ENCODE measurements around the gene TOR2A.

The TOR2A gene

DNA sequence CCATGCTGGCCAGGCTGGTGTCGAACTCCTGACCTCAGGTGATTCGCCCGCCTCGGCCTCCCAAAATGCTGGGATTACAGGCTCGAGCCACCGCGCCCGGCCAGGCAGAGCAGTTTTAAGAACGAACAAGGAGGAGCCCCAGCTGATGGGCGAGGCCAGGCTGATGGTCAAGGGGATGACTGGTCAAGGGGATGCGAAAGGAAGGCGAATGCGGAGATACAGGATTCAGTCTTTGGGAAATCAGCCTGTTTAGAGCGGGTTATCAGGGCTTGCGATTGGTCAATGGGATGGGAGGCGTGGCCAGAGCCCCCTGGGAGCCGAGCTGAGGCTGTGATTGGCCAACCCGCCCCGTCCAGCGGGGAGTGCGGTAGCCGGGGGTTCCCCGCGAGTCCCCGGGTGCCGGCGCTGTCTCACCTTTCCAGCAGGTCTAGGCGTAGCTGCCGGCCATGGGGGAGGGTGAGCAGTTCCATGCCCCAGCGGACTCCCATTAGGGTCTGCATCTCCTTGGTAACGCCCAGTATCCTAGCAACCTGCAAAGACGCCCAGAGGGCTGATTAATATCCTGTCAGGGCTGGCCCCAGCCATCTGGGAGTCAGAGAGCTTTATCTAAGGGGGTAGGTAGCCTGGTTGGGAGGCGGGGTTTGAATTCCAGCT is 7.5 kb upstream of the TOR2A start:
- DNase-seq (ENCODE audit: low read depth) = no peak

DNA sequence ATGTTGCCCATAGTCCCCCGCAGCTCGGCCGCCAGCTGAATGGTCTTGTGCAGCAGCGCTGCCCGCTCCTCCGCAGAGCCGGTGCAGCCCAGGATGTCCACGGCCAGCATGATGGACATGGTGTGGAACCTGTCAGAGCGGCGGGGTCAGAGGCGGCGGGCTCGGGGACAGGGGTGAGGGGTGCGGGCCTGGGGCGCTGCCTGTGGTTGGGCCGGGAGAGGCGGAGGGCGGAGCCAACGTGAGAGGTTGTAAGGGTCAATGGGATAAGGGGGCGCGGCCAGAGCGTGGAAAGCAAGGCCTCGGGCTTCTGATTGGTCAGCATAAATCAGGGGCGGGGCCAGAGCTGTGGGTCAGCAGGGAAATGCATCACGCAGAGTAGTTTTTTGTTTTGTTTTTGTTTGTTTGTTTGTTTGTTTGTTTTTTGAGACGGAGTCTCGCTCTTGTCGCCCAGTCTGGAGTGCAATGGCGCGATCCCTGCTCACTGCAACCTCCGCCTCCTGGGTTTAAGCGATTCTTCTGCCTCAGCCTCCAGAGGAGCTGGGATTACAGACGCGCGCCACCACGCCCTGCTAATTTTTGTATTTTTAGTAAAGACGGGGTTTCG is 6.8 kb upstream of the TOR2A start:
- DNase-seq (ENCODE audit: low read depth) = no peak

DNA sequence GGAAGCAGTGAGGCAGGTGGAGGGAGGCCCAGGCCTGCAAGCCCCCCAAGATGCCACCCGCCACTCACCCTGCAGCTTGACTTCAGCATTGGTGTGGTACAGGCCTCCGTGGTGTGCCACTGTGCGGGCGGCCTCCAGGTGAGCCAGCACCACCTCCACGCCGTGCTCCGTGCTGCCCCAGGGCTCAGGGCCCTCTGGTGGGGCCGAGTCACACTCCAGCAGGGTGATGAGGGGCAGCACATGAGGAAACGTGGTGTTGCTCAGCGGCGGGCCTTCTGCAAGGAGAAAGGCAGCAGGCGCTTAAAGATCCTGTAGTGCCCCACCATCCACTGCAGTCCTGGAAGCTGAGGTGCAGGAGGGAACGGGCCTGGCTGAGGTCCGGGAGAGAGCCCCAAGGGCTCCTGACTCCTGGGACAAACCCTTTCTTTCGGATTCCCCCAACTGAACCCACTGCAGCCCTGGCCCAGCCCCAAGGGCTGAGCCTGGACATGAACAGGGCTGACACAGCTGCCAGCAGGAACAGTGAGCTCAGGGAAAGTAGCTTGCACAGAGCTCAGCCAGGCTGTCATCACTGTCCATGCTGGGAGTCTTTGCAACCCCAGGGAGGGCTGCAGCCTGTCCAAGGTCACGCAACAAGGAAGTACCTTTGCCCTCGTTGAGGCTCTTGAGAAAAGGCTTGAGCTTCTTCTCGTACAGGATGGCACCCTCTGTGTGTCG is 4.7 kb upstream of the TOR2A start:
- no peak for DNase-seq (ENCODE audit: low read depth)

DNA sequence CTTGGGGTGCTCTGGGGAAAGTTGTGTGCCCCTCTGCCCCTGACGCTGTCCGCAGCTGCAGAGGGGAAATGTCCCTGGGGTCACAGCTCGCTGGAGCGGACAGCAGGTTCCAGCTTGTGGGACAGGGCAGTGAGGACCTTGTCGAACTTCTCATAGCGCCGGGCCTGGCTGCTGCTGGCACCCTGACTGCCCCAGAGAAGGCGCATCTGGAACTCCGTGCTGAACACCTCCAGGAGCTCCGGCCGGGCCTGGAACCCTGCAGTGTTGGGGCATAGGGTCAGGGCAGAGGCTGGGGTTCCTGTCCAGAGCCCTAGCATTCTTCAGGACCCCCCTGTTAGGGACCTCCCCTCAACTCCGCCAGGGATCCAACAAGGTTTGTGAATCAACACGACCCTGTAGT is 3.6 kb upstream of the TOR2A start:
- DNase-seq (ENCODE audit: low read depth) = no peak

DNA sequence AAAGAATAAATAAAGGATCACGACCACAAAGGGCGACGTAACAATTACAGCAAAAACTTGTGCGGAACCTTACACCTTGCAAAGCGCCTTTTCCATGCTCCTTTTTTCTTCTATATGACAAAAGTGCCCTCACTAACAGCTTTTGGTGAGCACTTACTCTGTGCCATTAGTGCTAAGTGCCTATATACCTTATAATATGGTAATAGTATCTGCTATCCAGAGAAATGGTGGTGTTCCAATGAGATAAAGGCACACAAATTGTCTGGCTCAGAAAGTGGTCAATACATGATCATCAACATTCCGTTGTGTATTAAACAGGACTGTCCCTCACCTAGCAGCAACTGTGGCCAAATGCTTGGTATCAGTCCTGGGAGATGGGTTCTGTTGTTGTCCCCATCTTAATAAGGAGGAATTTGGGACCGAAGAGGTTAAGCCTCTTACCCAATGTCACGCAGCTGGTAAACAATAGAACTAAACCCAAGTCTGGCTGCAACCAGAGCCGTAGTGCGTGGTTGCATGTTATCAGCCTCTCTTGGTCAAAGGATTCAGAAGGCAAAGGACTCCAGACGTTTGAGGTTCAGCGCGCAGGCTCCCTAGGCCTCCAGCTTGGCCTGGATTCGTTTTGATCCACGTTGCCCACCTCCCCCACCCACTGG is 564 bp upstream of the TOR2A start:
- no peak for DNase-seq (ENCODE audit: low read depth)

DNA sequence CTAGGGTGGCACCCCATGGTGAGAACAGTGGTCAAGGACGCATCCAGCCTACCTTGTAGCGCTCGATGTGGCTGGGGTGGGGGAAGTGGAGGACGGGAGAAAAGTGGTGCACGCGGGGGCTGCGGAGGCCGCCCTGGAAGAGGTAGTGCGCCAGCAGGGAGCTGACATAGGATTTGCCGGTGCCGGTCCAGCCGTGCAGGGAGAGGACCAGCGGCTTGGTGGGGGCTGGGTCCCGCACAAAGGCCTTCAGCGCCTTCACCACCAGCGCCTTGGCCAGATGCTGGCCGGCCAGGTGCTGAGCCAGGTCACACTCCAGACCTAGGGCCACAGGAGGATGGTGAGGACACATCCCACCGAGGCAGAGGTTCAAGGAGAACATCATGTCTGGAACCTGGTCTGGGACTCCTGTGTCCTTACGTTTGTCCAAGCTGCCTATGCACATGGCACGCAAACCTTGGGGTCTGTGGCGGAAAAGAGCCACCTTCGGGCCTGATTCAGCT is 797 bp downstream of the TOR2A start:
- no peak for DNase-seq (ENCODE audit: low read depth)

DNA sequence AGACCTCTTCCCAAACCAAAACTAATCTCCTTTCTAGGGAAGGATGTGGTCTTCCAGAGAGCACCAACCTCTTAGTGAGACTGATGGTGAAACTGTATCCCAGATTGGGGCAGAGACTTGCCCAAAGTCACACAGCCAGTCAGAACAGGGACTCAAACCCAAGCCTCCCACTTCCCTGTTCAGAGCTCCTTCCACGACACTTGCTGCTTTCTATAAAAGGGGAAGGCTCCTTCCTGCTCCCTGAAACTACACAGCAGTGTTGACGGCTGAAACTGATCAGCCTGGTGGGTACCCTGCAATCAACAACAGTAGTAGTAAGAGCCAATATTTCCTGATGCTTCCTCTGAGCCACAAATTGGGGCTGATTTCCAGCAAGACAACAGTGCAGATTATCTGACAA is 1.5 kb downstream of the TOR2A start:
- DNase-seq (ENCODE audit: low read depth) = no peak

DNA sequence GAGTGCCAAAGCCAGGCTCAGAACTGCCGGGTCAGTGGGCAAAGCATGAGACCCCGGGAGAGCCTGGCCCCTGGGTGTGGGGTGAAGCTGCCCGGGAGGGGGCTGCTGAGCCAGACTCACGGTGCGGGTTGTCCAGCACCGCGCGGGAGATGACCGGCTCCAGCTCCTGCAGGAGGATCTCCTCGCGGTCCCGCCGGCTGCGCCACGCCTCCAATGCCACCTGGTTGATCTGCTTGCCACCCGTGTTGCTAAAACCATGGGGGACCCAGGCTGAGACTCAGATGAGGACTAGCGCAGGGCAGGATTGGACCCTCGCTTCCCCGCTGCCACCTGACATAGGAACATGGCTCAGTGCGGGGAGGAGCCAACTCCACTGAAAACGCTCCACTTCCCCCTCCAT is 2.6 kb downstream of the TOR2A start:
- DNase-seq (ENCODE audit: low read depth) = no peak

DNA sequence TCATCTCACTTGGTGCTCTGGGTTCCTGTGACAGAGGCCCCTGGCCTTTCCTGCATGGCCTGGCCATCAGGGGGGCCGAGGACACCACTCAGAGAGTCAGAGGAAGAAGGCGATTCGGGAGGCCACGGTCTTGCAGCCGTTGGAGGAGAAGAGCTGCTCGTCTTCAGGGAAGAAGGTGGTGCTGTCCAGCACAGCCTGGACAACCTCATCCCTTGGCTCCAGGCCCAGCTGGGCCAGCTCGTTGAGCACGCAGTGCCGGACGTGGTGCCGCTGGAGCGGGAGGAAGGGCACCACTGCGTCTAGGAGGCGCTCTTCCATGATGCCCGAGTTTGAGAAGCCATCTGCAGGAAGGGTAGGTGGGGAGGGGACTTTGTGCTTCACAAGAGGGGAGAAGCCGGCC is 3.2 kb downstream of the TOR2A start:
- no peak for DNase-seq (ENCODE audit: low read depth)

DNA sequence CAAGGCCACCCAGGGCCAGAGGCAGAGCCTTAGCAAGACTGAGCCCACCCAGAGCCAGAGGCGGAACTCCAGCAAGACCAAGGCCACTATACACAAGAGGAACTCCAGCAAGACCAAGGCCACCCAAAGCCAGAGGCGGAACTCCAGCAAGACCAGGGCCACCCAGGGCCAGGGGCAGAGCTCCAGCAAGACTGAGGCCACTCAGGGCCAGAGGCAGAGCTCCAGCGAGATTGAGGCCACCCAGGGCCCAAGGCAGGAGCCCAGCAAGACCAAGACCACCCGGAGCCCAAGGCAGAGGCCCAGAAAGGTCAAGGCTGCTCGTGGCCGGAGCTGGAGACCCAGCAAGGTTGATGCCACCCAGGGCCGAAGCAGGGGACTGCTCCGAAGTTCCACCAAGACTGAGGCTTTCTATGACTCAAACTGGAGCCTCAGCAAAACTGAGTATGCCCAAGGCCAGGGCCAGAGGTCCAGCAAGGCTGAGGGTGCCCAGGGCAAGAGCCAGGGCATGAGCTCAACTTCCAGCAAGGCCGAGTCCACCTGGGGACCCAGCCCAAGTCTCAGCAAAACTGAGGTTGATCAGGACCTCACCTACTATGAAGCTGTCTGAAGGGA is 4.2 kb downstream of the TOR2A start:
- DNase-seq (ENCODE audit: low read depth) = no peak

DNA sequence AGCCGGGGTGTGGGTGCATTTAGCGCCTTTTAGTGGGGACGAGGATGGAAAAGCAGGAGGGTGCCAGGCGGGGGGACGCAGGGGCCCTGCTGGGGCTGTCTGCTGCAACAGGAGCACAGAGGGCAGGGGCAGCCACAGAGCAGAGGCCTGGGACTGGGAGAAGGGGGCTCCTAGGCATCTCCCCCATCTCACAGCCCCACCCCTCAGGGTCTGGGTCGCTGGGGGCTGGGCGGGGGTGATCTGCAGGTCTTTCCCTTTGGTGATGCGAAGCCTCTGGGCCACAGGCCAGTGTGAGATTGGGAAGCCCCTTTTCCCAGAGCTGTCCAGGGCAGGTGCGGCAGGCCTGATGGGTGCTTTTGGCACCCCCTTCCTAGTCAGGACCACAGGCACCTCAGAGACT is 4.8 kb downstream of the TOR2A start:
- DNase-seq (ENCODE audit: low read depth) = no peak

DNA sequence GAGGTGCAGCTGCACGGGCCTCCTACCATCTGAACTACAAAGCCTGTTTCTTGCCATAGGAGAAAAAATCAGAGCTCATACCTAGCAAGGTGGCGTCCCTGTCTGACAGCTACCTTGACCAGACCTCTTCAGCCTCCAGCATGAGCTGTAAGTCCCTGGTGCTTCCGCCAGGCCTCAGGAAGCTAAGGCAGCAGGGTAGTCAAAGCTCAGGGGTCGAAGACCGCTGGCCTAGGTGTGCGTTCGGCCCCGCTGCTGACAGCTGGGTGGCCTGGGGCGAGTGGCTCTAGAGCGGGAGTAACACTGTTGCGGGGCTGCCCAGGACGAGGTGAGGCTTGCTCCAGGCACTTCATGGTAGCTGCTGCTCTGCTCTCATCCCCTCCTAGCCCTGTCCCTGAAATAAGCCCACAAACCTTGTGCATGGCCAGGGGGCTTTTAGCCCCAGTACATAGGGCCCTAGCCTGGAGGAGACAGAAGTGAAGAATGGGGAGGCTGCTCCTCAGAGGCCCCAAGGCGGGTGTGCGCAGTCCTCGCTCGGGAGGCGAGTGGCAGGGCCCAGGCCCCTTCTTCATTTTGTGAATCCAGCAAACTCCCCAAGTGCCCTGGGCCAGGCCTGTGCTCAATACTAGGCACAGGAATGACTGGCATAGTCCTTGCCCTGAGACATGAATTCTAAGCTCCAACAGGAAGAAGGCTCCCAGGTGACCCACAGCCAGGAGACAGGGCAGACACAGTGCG is 5.4 kb downstream of the TOR2A start:
- no peak for DNase-seq (ENCODE audit: low read depth)

DNA sequence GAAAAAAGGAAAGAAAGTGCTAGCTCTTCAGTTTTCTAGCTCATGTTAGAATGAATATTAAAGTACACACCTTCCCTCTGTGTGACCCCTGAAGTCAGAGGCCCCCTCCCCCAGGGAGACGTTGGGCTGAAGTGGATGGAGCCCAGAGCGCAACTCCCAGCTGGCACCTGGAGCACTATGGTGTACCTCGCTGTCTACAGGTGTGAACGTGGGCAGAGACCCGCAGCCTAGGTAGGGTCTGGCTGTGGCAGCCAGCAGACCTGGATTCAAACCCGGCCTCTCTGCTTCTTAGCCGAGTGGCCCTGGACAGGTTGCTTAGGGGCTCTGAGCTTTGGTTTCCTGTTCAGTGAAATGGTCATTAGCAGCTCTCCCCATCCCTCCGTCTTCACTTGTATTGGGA is 6.3 kb downstream of the TOR2A start:
- DNase-seq (ENCODE audit: low read depth) = no peak

DNA sequence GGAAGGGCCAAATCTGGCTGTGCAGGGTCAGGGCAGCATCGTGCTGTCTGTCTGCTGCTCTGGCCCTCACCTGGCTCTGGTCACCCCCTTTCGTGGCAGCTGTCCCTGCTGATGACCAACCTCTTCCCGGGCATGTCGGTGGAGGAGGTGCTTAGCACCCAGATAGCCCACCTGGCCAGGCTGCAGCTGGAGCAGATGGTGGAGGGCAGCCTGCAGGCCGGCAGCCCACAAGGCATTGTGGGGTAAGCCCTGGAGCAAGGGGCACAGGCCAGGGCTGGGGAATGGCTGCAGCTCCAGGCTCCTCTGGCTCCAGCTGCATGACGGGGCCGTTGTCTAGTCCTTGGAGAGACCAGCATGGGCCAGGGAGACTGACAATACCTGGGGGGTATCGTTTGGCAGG is 8.2 kb downstream of the TOR2A start:
- no peak for DNase-seq (ENCODE audit: low read depth)

DNA sequence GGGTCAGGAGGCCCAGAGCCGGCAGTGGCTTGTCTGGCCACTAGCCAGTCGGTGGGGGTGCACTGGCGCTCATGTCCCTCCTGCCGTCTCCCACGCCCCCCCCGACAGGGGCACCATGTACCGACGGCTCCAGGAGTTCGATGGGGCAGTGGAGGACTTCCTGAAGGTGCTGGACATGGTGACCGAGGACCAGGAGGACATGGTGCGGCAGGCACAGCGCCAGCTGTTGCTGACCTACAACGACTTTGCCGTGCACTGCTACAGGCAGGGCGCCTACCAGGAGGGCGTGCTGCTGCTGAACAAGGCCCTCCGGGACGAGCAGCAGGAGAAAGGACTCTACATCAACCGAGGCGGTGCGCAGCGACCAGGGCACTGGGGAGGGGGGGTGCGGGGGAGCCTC is 11.1 kb downstream of the TOR2A start:
- DNase-seq (ENCODE audit: low read depth) = no peak

DNA sequence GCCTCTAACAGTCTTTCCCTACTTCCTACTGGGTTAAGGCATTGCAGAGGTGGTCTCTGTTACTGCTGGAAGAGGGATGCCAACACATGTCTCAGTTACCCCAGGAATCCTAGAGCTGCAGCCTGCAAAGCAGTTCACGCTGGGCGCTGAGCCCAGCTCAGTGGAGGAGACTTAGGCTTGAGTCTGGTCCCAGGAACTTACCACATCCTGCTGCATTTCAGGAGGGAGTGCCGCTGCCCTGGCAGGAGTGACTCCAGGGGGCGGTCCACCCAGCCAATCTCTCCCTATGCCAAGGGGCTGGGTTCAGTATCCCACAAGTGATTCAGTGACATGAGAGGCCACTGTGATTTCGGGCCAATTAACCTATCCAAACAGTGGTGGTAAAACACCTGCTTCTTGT is 11.7 kb downstream of the TOR2A start:
- no peak for DNase-seq (ENCODE audit: low read depth)

DNA sequence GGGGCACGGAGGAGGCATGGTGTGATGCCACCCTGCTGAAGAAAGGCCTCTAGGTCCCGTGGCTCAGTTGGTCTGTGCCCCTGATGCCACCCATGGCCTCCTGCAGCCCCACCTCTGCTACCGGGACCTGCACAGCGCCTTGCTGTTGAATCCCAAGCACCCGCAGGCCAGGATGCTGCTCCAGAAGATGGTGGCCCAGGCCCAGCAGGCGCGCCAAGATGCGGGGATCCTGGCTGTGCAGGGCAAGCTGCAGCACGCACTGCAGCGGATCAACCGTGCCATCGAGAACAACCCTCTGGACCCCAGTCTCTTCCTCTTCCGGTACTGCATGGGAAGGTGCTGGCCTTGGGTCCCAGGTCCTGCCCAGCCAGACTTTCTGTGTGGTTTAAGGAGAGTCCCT is 12.1 kb downstream of the TOR2A start:
- no peak for DNase-seq (ENCODE audit: low read depth)

DNA sequence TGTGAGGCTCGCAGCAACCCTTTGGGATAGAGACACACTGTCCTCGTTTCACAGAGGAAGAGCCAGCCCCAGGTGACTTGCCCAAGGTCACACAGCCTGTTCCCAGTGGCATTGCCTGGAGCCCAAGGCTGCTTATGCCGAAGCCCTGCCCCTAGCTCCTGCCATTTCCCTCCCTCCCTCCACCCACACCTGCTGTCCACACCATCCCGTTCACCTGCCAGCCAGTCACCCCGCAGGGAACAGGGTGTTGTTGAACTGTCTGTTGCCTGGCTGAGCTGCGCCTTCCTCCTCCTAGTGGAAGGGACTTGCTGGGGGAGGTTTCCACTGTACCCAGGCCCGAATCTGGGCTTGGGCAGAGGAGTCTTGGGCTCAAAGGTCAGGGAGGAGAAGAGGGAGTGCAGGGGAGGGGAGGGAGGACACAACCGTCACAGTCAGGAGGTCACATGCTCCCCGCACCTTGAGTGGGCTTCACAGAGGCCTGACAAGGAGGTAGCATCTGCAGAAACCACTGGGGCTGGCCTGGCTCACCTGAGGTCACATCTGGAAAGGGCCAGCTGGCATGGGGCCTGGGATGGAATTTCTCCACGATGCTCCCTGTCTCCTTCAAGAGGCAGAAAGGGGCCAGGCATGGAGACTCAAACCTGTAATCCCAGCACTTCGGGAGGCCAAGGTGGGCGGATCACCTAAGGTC is 12.9 kb downstream of the TOR2A start:
- no peak for DNase-seq (ENCODE audit: low read depth)

DNA sequence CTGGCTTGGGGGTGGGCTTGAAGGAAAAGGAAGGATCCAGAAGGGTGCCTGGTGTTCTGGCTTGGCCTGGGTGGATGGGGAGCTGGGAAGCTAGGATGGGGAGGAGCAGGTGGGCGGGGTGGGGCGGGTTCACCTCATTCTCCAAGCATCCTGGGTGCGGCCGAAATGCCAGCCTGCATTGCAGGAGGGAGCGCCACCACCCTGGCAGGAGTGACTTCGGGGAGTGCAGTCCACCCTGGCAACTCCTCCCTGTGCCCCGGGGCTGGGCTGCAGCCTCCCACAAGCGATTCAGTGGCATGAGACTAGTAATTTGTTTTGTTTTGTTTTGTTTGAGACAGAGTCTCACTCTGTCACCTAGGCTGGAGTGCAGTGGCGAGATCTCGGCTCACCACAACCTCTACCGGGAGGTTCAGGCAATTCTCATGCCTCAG is 13.7 kb downstream of the TOR2A start:
- DNase-seq (ENCODE audit: low read depth) = no peak

DNA sequence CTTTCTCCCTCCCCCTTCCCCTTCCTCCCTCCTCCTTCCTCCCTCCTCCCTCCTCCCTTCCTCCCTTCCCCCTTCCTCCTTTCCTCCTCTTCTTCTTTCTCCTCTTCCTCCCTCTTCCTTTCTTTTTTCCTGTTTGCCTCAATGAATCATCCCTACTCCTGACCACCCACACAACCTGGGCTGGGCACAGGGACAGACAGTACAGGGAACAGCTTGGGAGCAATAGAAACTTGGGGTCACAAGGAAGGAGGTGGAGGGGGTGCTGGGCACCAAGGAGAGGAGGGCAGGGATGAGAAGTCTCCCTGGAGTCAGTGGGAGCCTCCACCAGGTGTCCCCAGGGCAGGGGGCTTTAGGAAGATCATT is 14.2 kb downstream of the TOR2A start:
- DNase-seq (ENCODE audit: low read depth) = no peak

Data from stimulated activated CD8-positive, alpha-beta memory T cell treated with anti-CD3 and anti-CD28 coated beads, Interleukin-15, amount 100 ng/mL, for 1 hour (primary cell).